B cell (primary cell): Measurements from ENCODE around the gene TENT4B. TPM values are rescaled to one million over a fixed set of nuclear protein-coding genes. Genes with fewer than 3 reads are reported as not detected.

ENCODE experiments used
- ATAC-seq: fragments of 200-7000 bp; cut with Tn5 transposase; one replicate; pipeline ENCODE4 v1.10.0; 2021; ENCODE audit warnings: low read depth, mild to moderate bottlenecking, moderate number of reproducible peaks, moderate library complexity
- CTCF ChIA-PET: fragments of 350-600 bp; sonication (Branson Sonifier 250); formaldehyde crosslinking; loops from one replicate; lab custom pipeline; 2021; ENCODE audit warnings: antibody characterized with exemption, inconsistent platforms; lab: Charles Lee
- POLR2A ChIA-PET: fragments of 350-600 bp; sonication (Branson Sonifier 250); formaldehyde crosslinking; loops from one replicate; lab custom pipeline; 2021; ENCODE audit warnings: antibody characterized with exemption; lab: Charles Lee
- DNase-seq: peaks from one replicate; pipeline ENCODE4 v3.0.0; 2013
- H2AFZ ChIP-seq: 2 replicates; pipeline ENCODE4 v1.6.1; 2012; ENCODE audit warnings: mild to moderate bottlenecking, low read depth, low read length; ENCODE audit not compliant: insufficient read depth, poor library complexity, severe bottlenecking
- H3K27ac ChIP-seq, 2 donors: 1 replicate in 1 of 2; 2 replicates in 1 of 2; pipeline ENCODE4 v1.5.1; 2012 to 2013; ENCODE audit warnings: low read length in 2 of 2, mild to moderate bottlenecking in 2 of 2, moderate library complexity in 1 of 2
- H3K27me3 ChIP-seq, 4 experiments: fragments of 200-600 bp in 1 of 4; sonication (generic) in 1 of 4; replicated peaks in 1 of 4; 1 replicate in 2 of 4; 2 replicates in 2 of 4; pipeline versions ENCODE4 v1.6.1 to v1.7.0; 2013 to 2016; ENCODE audit warnings: low read length in 3 of 4, mild to moderate bottlenecking in 2 of 4, mixed read lengths in 1 of 4, moderate library complexity in 1 of 4; ENCODE audit not compliant: insufficient read depth in 4 of 4, control insufficient read depth in 3 of 4; ENCODE audit errors: control extremely low read depth in 1 of 4
- H3K36me3 ChIP-seq, 2 experiments: replicated peaks in 1 of 2; 1 replicate in 1 of 2; 2 replicates in 1 of 2; pipeline versions ENCODE4 v1.6.1 to v1.7.1; 2013; ENCODE audit warnings: low read length in 1 of 2; ENCODE audit not compliant: insufficient read depth in 2 of 2, control insufficient read depth in 1 of 2; ENCODE audit errors: control extremely low read depth in 1 of 2, extremely low read depth in 1 of 2
- H3K4me1 ChIP-seq, 2 donors: fragments of 200-600 bp in 1 of 2; sonication (generic) in 1 of 2; 1 replicate in 1 of 2; 2 replicates in 1 of 2; pipeline versions ENCODE4 v1.5.1 to v1.6.1; 2013 to 2017; ENCODE audit warnings: low read length in 2 of 2; ENCODE audit not compliant: control insufficient read depth in 2 of 2, insufficient read depth in 2 of 2
- H3K4me2 ChIP-seq: replicated peaks from 2 replicates; pipeline ENCODE3; 2012; ENCODE audit warnings: mild to moderate bottlenecking, low read depth, low read length; ENCODE audit not compliant: poor library complexity, severe bottlenecking
- H3K4me3 ChIP-seq, 5 experiments: fragments of 200-600 bp in 1 of 5; sonication (generic) in 1 of 5; 1 replicate in 3 of 5; 2 replicates in 2 of 5; pipeline versions ENCODE4 v1.5.1 to v1.7.0; 2011 to 2016; ENCODE audit warnings: low read length in 4 of 5, mild to moderate bottlenecking in 4 of 5, low read depth in 2 of 5, control low read depth in 1 of 5, moderate library complexity in 1 of 5; ENCODE audit not compliant: insufficient read depth in 1 of 5; ENCODE audit errors: control extremely low read depth in 1 of 5, extremely low read depth in 1 of 5
- H3K79me2 ChIP-seq: fragments of 200-600 bp; sonication (generic); one replicate; pipeline ENCODE4 v1.6.0; 2016; ENCODE audit warnings: low read length; ENCODE audit not compliant: control insufficient read depth, insufficient read depth
- H3K9ac ChIP-seq: fragments of 200-600 bp; sonication (generic); 2 replicates; pipeline ENCODE4 v1.6.1; 2017; ENCODE audit warnings: mild to moderate bottlenecking, low read length, moderate library complexity
- H3K9me3 ChIP-seq, 3 donors: one replicate each; pipeline versions ENCODE4 v1.6.1 to v1.7.1; 2013; ENCODE audit warnings: low read length in 2 of 3; ENCODE audit not compliant: control insufficient read depth in 2 of 3, insufficient read depth in 1 of 3; ENCODE audit errors: control extremely low read depth in 1 of 3
- H4K20me1 ChIP-seq: 2 replicates; pipeline ENCODE4 v1.6.0; 2012; ENCODE audit warnings: mild to moderate bottlenecking, low read length; ENCODE audit not compliant: insufficient read depth, control insufficient read depth, poor library complexity, severe bottlenecking
- H3K27ac Mint-ChIP-seq: one replicate; pipeline ENCODE4 v1.8.0; 2021; ENCODE audit warnings: mixed read lengths
- H3K27me3 Mint-ChIP-seq: one replicate; pipeline ENCODE4 v1.8.0; 2021; ENCODE audit warnings: mixed read lengths
- H3K4me1 Mint-ChIP-seq: one replicate; pipeline ENCODE4 v1.8.0; 2021; ENCODE audit warnings: mixed read lengths
- H3K4me3 Mint-ChIP-seq: one replicate; pipeline ENCODE4 v1.8.0; 2021; ENCODE audit warnings: mixed read lengths
- H3K9me3 Mint-ChIP-seq: one replicate; pipeline ENCODE4 v1.8.0; 2022; ENCODE audit warnings: mixed read lengths; ENCODE audit not compliant: insufficient read depth
- EZH2 ChIP-seq: IDR thresholded peaks from 2 replicates; pipeline ENCODE4 v1.6.1; 2012; ENCODE audit warnings: borderline replicate concordance, low read depth, mild to moderate bottlenecking, moderate library complexity, low read length; ENCODE audit not compliant: insufficient read depth, poor library complexity, severe bottlenecking
- WGBS: methylation state at CpG from one replicate; pipeline ENCODE4 v1.1.5; 2013; ENCODE audit warnings: missing lambda C conversion rate; ENCODE audit not compliant: insufficient coverage; 5-methylcytosine and 5-hydroxymethylcytosine counted together
- intact Hi-C: fragments of 100-400 bp; cut with micrococcal nuclease; formaldehyde crosslinking; loops from one replicate; pipeline ENCODE4 v1.10.0; 2022
- polyA plus RNA-seq: library from polyadenylated mRNA; depleted of rRNA; stranded (reverse); fragments of >200 nt; gene quantifications from 2 replicates; pipeline ENCODE4 v1.2.3, GENCODE V29; 2012
- total RNA-seq, 2 donors: library from RNA; stranded (reverse); fragments of 120-200 nt in 1 of 2; gene quantifications; 1 replicate in 1 of 2; 2 replicates in 1 of 2; pipeline versions ENCODE4 v1.2.3 to v1.2.4, GENCODE V29; 2013 to 2022
- TF ChIP-seq, protein P1 (sequence below): fragments of 200-600 bp; IDR thresholded peaks from one replicate; pipeline ENCODE4 v1.8.0; 2022; ENCODE audit warnings: antibody characterized with exemption, mild to moderate bottlenecking

TENT4B gene
- total and polyA plus RNA-seq, 2 donors (not counting 1 experiment from before 2014, with no cell fraction given): 6.1 to 17.1 TPM

- Mint-ChIP-seq H3K27me3 (no peaks in the 10 kb centered on the region), H3K4me1 (peaks cover under 1% of the 10 kb centered on the region), H3K4me3 (no peak overlapping the region), H3K27ac (no peak overlapping the region), H3K9me3 (no peaks in the 10 kb centered on the region)
- H2AFZ ChIP-seq: no peak overlapping the region
- WGBS: 100% methylated on average over 5 of the region's 7 CpGs
- ChIA-PET CTCF (interaction anchor here (1.1 kb wide), 2 partner anchors 10 to 87 kb away, joined by 3 read pairs; no protein-coding TSS in a partner anchor), POLR2A (no interaction called here)
- no peaks in the 10 kb centered on the region for H3K4me1 ChIP-seq
- ATAC-seq (no peak), DNase-seq (no peak)
- no peak overlapping the region for H3K4me2 ChIP-seq
- no peaks in the 10 kb centered on the region for H4K20me1 ChIP-seq
- peaks cover 0 to 3% (median 0%) of the 10 kb centered on the region in 3 donors for H3K9me3 ChIP-seq
- no peaks in the 10 kb centered on the region for H3K27me3 ChIP-seq
- no peak overlapping the region for H3K9ac ChIP-seq
- no peak overlapping the region for H3K4me3 ChIP-seq
- no peaks in the 10 kb centered on the region for H3K79me2 ChIP-seq
- H3K27ac ChIP-seq: no peak overlapping the region
- no peaks in the 10 kb centered on the region for H3K36me3 ChIP-seq
- intact Hi-C loops: no loop called here
- no peak for TF ChIP-seq EZH2
- TF ChIP-seq, protein P1, sequence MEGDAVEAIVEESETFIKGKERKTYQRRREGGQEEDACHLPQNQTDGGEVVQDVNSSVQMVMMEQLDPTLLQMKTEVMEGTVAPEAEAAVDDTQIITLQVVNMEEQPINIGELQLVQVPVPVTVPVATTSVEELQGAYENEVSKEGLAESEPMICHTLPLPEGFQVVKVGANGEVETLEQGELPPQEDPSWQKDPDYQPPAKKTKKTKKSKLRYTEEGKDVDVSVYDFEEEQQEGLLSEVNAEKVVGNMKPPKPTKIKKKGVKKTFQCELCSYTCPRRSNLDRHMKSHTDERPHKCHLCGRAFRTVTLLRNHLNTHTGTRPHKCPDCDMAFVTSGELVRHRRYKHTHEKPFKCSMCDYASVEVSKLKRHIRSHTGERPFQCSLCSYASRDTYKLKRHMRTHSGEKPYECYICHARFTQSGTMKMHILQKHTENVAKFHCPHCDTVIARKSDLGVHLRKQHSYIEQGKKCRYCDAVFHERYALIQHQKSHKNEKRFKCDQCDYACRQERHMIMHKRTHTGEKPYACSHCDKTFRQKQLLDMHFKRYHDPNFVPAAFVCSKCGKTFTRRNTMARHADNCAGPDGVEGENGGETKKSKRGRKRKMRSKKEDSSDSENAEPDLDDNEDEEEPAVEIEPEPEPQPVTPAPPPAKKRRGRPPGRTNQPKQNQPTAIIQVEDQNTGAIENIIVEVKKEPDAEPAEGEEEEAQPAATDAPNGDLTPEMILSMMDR: no peak
Observed at GRCh38 chr16:50254072-50254471, 101.0 kb downstream of the TENT4B start.

- POLR2A ChIA-PET: no interaction called here
- Histone ChIP-seq H3K9me3 (peaks cover 0 to 10% (median 4%) of the 10 kb centered on the region in 3 donors), H3K4me2 (no peak overlapping the region), H3K9ac (no peak overlapping the region), H4K20me1 (no peaks in the 10 kb centered on the region), H3K36me3 (no peaks in the 10 kb centered on the region), H3K27me3 (peaks cover 0 to 11% (median 5%) of the 10 kb centered on the region in 4 experiments), H3K79me2 (no peaks in the 10 kb centered on the region), H3K4me3 (no peak overlapping the region), H2AFZ (no peak overlapping the region), H3K4me1 (peaks cover 0 to 4% of the 10 kb centered on the region in 2 donors), H3K27ac (no peak overlapping the region)
- Mint-ChIP-seq H3K27me3 (peaks cover 7% of the 10 kb centered on the region), H3K4me3 (no peak overlapping the region), H3K9me3 (no peaks in the 10 kb centered on the region), H3K27ac (no peak overlapping the region), H3K4me1 (peaks cover 9% of the 10 kb centered on the region)
- no peak for DNase-seq
- no peak for ATAC-seq
- TF ChIP-seq, protein P1: no peak
- TF ChIP-seq EZH2: no peak
- WGBS: 94% methylated on average over 2 of the region's 2 CpGs
- intact Hi-C loops: no loop called here
- CTCF ChIA-PET: interaction anchor here (0.7 to 0.8 kb wide), 2 partner anchors 24 to 431 kb away, joined by 3 to 5 read pairs; no protein-coding TSS in a partner anchor
Observed at GRCh38 chr16:50255538-50255937, 102.4 kb downstream of the TENT4B start.
